ENCODE data around the gene DOCK3.

DNA sequence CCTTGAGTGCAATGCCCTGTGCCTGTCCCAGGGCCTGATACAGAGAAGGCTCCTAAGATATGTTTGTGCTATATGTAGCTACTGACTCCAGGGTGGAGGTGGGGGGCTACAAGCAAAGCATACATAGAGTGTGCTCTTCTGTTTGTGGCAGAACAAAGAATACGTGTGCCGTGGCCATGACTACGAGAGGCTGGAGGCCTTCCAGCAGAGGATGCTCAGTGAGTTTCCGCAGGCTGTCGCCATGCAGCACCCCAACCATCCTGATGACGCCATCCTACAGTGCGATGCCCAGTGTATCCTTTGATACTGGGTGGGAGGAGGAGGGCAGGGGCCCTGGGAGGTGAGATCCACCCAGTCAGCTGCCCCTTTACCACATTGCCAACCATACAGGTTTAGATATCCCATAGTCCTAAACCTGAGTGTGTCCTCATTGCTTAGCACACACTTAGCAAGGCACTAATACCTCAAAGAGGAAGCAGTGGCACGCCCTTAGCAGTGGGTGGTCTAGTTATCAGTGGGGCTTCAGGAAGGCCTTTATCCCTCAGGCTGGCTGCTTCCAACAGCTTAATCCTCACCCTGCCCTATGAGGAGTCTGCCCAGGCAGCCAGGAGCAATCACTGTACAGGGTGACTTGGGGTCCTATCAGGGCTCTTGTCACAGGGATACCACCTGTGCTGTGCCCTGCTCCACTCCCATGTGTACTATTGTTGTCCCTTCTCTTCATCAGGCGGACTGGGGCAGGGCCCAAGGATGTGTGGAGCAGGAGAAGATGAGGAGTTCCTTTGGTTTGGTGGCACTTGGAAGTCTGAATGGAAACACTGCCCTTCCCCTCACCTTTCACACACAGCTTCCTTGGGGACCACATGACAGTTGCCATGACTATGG is 680.2 kb downstream of the DOCK3 start:
- no peak for TF ChIP-seq POLR2A (IDR thresholded peaks at IDR 0.05)
- TF ChIP-seq, protein P1, sequence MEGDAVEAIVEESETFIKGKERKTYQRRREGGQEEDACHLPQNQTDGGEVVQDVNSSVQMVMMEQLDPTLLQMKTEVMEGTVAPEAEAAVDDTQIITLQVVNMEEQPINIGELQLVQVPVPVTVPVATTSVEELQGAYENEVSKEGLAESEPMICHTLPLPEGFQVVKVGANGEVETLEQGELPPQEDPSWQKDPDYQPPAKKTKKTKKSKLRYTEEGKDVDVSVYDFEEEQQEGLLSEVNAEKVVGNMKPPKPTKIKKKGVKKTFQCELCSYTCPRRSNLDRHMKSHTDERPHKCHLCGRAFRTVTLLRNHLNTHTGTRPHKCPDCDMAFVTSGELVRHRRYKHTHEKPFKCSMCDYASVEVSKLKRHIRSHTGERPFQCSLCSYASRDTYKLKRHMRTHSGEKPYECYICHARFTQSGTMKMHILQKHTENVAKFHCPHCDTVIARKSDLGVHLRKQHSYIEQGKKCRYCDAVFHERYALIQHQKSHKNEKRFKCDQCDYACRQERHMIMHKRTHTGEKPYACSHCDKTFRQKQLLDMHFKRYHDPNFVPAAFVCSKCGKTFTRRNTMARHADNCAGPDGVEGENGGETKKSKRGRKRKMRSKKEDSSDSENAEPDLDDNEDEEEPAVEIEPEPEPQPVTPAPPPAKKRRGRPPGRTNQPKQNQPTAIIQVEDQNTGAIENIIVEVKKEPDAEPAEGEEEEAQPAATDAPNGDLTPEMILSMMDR (IDR thresholded peaks at IDR 0.05) = no peak
